ENCODE measurements around the gene CEBPG. TPM values are rescaled to one million over a fixed set of nuclear protein-coding genes. Genes with fewer than 3 reads are reported as not detected.
A peak's percentile ranks its signal among the peaks of the same experiment; 100 is the strongest.

CEBPG gene
- total RNA-seq, 4 donors from 2014 or later = 38.0 to 48.3 (median 43.1) TPM

- 77 to 89% methylated on average over 24 to 26 of the region's 30 CpGs for whole genome bisulfite sequencing, 2 donors
- DNase-seq (ENCODE audit: low spot score in 2 of 2) = no peak
- H3K4me3 ChIP-seq (ENCODE audit: low read depth, poor library complexity, severe bottlenecking) = no peak overlapping the region
- TF ChIP-seq CTCF (IDR thresholded peaks at IDR 0.05) = peak in 1 of 3 donors; percentile 26
- no peak for TF ChIP-seq POLR2A (IDR thresholded peaks at IDR 0.05)
- intact Hi-C loops (cut with DNase I; ENCODE audit: low total_unique reads) = no loop called here
Measured at GRCh38 chr19:33396701-33397535, 23.4 kb downstream of the CEBPG start.

- H3K4me3 ChIP-seq (ENCODE audit: low read depth, poor library complexity, severe bottlenecking) = no peak overlapping the region
- WGBS, 2 donors = 82 to 87% methylated on average over 8 to 15 of the region's 15 CpGs
- TF ChIP-seq POLR2A (IDR thresholded peaks at IDR 0.05) = no peak
- no peak for TF ChIP-seq CTCF (IDR thresholded peaks at IDR 0.05)
- DNase-seq (ENCODE audit: low spot score in 2 of 2) = peak in 1 of 2 donors; percentile 82
- intact Hi-C loops (cut with DNase I; ENCODE audit: low total_unique reads) = no loop called here
Measured at GRCh38 chr19:33397536-33398360, 24.2 kb downstream of the CEBPG start.

- no peak for TF ChIP-seq POLR2A (IDR thresholded peaks at IDR 0.05)
- intact Hi-C loops (cut with DNase I; ENCODE audit: low total_unique reads) = no loop called here
- no peak overlapping the region for H3K4me3 ChIP-seq (ENCODE audit: low read depth, poor library complexity, severe bottlenecking)
- WGBS, 2 donors = 89 to 90% methylated on average over 19 of the region's 19 CpGs
- peak in 1 of 2 donors; percentile 80 for DNase-seq (ENCODE audit: low spot score in 2 of 2)
Measured at GRCh38 chr19:33398361-33399060, 25.0 kb downstream of the CEBPG start.

- peak in 1 of 2 donors; percentile 80 for DNase-seq (ENCODE audit: low spot score in 2 of 2)
- 92 to 94% methylated on average over 28 of the region's 28 CpGs for WGBS, 2 donors
- intact Hi-C loops (cut with DNase I; ENCODE audit: low total_unique reads) = no loop called here
- H3K4me3 ChIP-seq (ENCODE audit: low read depth, poor library complexity, severe bottlenecking) = no peak overlapping the region
- TF ChIP-seq CTCF (IDR thresholded peaks at IDR 0.05) (no peak), POLR2A (IDR thresholded peaks at IDR 0.05) (no peak)
Measured at GRCh38 chr19:33399081-33399744, 25.7 kb downstream of the CEBPG start.

GRCh38 chr19:33399745-33400681 is 26.5 kb downstream of the CEBPG start:
- 94% methylated on average over 14 to 22 of the region's 22 CpGs for WGBS, 2 donors
- DNase-seq (ENCODE audit: low spot score in 2 of 2) = no peak
- H3K4me3 ChIP-seq (ENCODE audit: low read depth, poor library complexity, severe bottlenecking) = no peak overlapping the region
- no peak for TF ChIP-seq POLR2A (IDR thresholded peaks at IDR 0.05)
- TF ChIP-seq CTCF (IDR thresholded peaks at IDR 0.05) = no peak
- intact Hi-C loops (cut with DNase I; ENCODE audit: low total_unique reads) = no loop called here
